Left ventricle myocardium inferior (tissue), 1 donor: ENCODE results near the gene GREB1. TPM values are rescaled to one million over a fixed set of nuclear protein-coding genes. Genes with fewer than 3 reads are reported as not detected.

Source experiments
- DNase-seq: peaks from one replicate; pipeline ENCODE4 v3.0.0-alpha.2; 2020
- H3K27ac ChIP-seq: fragments of 200-600 bp; replicated peaks from 2 replicates; pipeline ENCODE4 v1.8.0; 2021
- H3K27me3 ChIP-seq: fragments of 200-600 bp; 2 replicates; pipeline ENCODE4 v1.8.0; 2021; ENCODE audit warnings: low read depth
- H3K36me3 ChIP-seq: fragments of 200-600 bp; 2 replicates; pipeline ENCODE4 v1.8.0; 2021
- H3K4me1 ChIP-seq: fragments of 200-600 bp; 2 replicates; pipeline ENCODE4 v1.8.0; 2021
- H3K4me3 ChIP-seq: fragments of 200-600 bp; 2 replicates; pipeline ENCODE4 v1.8.0; 2021; ENCODE audit warnings: mild to moderate bottlenecking, moderate library complexity
- H3K9me3 ChIP-seq: fragments of 200-600 bp; replicated peaks from 2 replicates; pipeline ENCODE4 v1.8.0; 2021
- CTCF ChIP-seq: fragments of 200-600 bp; IDR thresholded peaks from 2 replicates; pipeline ENCODE4 v1.8.0; 2021; ENCODE audit warnings: antibody characterized with exemption, mild to moderate bottlenecking, borderline replicate concordance
- intact Hi-C: fragments of 100-400 bp; cut with micrococcal nuclease; formaldehyde crosslinking; loops from one replicate; pipeline ENCODE4 v1.11.0; 2022
- total RNA-seq: library from RNA; stranded (reverse); fragmentation: NEBNext Ultra II Directional; extraction: Animal tissue kit (Norgen Biotek cat#: 25700); gene quantifications from one replicate; pipeline ENCODE4 v1.2.1, GENCODE V29; 2021
- donor health status: DM: no; HTN: yes; CAD: no; lungs with severe emphysema.

GREB1 gene
- total RNA-seq, 1 donor from 2014 or later, result 7.8 TPM

- Histone ChIP-seq H3K9me3 (peaks cover 10% of the 10 kb centered on the region), H3K4me3 (no peak overlapping the region), H3K36me3 (no peaks in the 10 kb centered on the region), H3K27me3 (no peaks in the 10 kb centered on the region), H3K27ac (no peak overlapping the region), H3K4me1 (peaks cover 13% of the 10 kb centered on the region)
- intact Hi-C loops, result no loop called here
- DNase-seq, result no peak
- no peak for TF ChIP-seq CTCF
These were observed 27.9 kb upstream of the GREB1 start for GRCh38 chr2:11505652-11506610.

GRCh38 chr2:11506611-11506969, 27.3 kb upstream of the GREB1 start:
- H3K4me1 ChIP-seq, result peaks cover 11% of the 10 kb centered on the region
- no peak overlapping the region for H3K27ac ChIP-seq
- no peak overlapping the region for H3K4me3 ChIP-seq
- peaks cover 10% of the 10 kb centered on the region for H3K9me3 ChIP-seq
- no peaks in the 10 kb centered on the region for H3K36me3 ChIP-seq
- intact Hi-C loops, result no loop called here
- H3K27me3 ChIP-seq, result no peaks in the 10 kb centered on the region
- no peak for DNase-seq
- TF ChIP-seq CTCF, result no peak

- peaks cover 11% of the 10 kb centered on the region for H3K4me1 ChIP-seq
- H3K9me3 ChIP-seq, result peaks cover 10% of the 10 kb centered on the region
- no peak for DNase-seq
- intact Hi-C loops, result no loop called here
- no peak for TF ChIP-seq CTCF
- no peaks in the 10 kb centered on the region for H3K27me3 ChIP-seq
- no peaks in the 10 kb centered on the region for H3K36me3 ChIP-seq
- H3K27ac ChIP-seq, result no peak overlapping the region
- no peak overlapping the region for H3K4me3 ChIP-seq
These were observed 26.3 kb upstream of the GREB1 start for GRCh38 chr2:11507517-11507916.

GRCh38 chr2:11508279-11508678, 25.6 kb upstream of the GREB1 start:
- intact Hi-C loops, result no loop called here
- no peaks in the 10 kb centered on the region for H3K36me3 ChIP-seq
- no peak overlapping the region for H3K27ac ChIP-seq
- H3K4me3 ChIP-seq, result no peak overlapping the region
- H3K4me1 ChIP-seq, result peaks cover 11% of the 10 kb centered on the region
- H3K9me3 ChIP-seq, result peaks cover 3% of the 10 kb centered on the region
- H3K27me3 ChIP-seq, result no peaks in the 10 kb centered on the region
- TF ChIP-seq CTCF, result no peak
- DNase-seq, result no peak

- TF ChIP-seq CTCF, result no peak
- H3K27me3 ChIP-seq, result no peaks in the 10 kb centered on the region
- no peak overlapping the region for H3K27ac ChIP-seq
- no peaks in the 10 kb centered on the region for H3K36me3 ChIP-seq
- H3K4me1 ChIP-seq, result peaks cover 11% of the 10 kb centered on the region
- intact Hi-C loops, result no loop called here
- H3K9me3 ChIP-seq, result no peaks in the 10 kb centered on the region
- DNase-seq, result no peak
- no peak overlapping the region for H3K4me3 ChIP-seq
These were observed 24.0 kb upstream of the GREB1 start for GRCh38 chr2:11509657-11510360.
